ENCODE results near the gene GIMAP7.

DNA sequence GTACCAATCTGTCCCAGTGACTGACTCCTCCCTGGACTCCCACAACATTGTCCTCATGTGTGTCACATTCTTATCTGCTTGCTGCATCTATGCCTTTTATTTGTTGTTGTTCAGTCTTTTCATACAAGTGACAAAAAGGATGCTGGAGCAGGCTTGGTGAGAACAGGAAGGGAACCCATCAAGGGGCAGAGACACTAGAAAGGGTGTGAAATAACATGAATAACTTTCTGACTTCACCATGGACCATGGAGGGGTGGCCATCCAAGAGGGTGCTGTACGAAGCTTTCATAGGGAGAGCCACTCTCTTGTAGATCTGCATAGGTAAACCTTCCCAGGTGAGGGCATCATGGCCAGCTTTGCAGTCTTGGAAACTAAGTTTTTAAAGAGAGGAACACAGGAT lies 49.7 kb upstream of the GIMAP7 start:
- TF ChIP-seq, protein P1, sequence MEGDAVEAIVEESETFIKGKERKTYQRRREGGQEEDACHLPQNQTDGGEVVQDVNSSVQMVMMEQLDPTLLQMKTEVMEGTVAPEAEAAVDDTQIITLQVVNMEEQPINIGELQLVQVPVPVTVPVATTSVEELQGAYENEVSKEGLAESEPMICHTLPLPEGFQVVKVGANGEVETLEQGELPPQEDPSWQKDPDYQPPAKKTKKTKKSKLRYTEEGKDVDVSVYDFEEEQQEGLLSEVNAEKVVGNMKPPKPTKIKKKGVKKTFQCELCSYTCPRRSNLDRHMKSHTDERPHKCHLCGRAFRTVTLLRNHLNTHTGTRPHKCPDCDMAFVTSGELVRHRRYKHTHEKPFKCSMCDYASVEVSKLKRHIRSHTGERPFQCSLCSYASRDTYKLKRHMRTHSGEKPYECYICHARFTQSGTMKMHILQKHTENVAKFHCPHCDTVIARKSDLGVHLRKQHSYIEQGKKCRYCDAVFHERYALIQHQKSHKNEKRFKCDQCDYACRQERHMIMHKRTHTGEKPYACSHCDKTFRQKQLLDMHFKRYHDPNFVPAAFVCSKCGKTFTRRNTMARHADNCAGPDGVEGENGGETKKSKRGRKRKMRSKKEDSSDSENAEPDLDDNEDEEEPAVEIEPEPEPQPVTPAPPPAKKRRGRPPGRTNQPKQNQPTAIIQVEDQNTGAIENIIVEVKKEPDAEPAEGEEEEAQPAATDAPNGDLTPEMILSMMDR (IDR thresholded peaks at IDR 0.05) = no peak
- no peak for TF ChIP-seq EZH2 (IDR thresholded peaks at IDR 0.05)

Data from neural progenitor cell (in vitro differentiated cells).